Hepatocyte (in vitro differentiated cells): ENCODE measurements around the gene MFAP5.

Experiments used
- CTCF ChIP-seq: fragments of 200-600 bp; sonication (generic); IDR thresholded peaks from 2 replicates; pipeline ENCODE4 v1.5.1; 2016; ENCODE audit warnings: antibody characterized with exemption, mild to moderate bottlenecking; ENCODE audit not compliant: poor library complexity
- EZH2 ChIP-seq: fragments of 200-600 bp; sonication (generic); IDR thresholded peaks from 2 replicates; pipeline ENCODE4 v1.6.1; 2016; ENCODE audit warnings: antibody characterized with exemption, mild to moderate bottlenecking, borderline replicate concordance

GRCh38 chr12:8667270-8667669 is 4.6 kb upstream of the MFAP5 start:
- TF ChIP-seq EZH2 (no peak), CTCF (no peak)
